Keratinocyte (primary cell): Measurements from ENCODE around the gene VWA3A. TPM values are rescaled to one million over a fixed set of nuclear protein-coding genes. Genes with fewer than 3 reads are reported as not detected.
A peak's percentile ranks its signal among the peaks of the same experiment; 100 is the strongest.

Source experiments
- DNase-seq: peaks from one replicate; pipeline ENCODE4 v3.0.0-alpha.2; 2011; ENCODE audit warnings: low read depth, missing footprints, low spot score
- FAIRE-seq: peaks from 2 replicates; lab custom pipeline; 2011; peaks lifted over from hg19 to GRCh38; lab: Jason Lieb, UNC
- H2AFZ ChIP-seq: 2 replicates; pipeline ENCODE4 v1.6.0; 2012; ENCODE audit warnings: low read length, control low read depth, inconsistent platforms; ENCODE audit not compliant: control insufficient read depth
- H3K27ac ChIP-seq: 2 replicates; pipeline ENCODE4 v1.5.1; 2011; ENCODE audit warnings: low read length; ENCODE audit not compliant: control insufficient read depth, insufficient read depth
- H3K27me3 ChIP-seq: 3 replicates; pipeline ENCODE4 v1.6.0; 2011; ENCODE audit warnings: low read length; ENCODE audit not compliant: control insufficient read depth, insufficient read depth; ENCODE audit errors: extremely low read depth
- H3K36me3 ChIP-seq, 2 experiments: 2 replicates in 1 of 2; 3 replicates in 1 of 2; pipeline ENCODE4 v1.5.1; 2011; ENCODE audit warnings: low read length in 2 of 2, mild to moderate bottlenecking in 1 of 2; ENCODE audit not compliant: control insufficient read depth in 2 of 2, insufficient read depth in 2 of 2; ENCODE audit errors: extremely low read depth in 1 of 2
- H3K4me1 ChIP-seq: 3 replicates; pipeline ENCODE4 v1.5.1; 2011; ENCODE audit warnings: low read length; ENCODE audit not compliant: control insufficient read depth, insufficient read depth; ENCODE audit errors: extremely low read depth
- H3K4me2 ChIP-seq: 3 replicates; pipeline ENCODE4 v1.6.0; 2011; ENCODE audit warnings: low read depth, low read length; ENCODE audit not compliant: control insufficient read depth, insufficient read depth; ENCODE audit errors: extremely low read depth
- H3K4me3 ChIP-seq, 3 experiments: fragments of 200-600 bp in 1 of 3; sonication (generic) in 1 of 3; 2 replicates in 2 of 3; 3 replicates in 1 of 3; pipeline ENCODE4 v1.5.1; 2011 to 2016; ENCODE audit warnings: low read length in 3 of 3, mild to moderate bottlenecking in 3 of 3, control low read depth in 2 of 3, inconsistent platforms in 1 of 3, low read depth in 1 of 3, mixed read lengths in 1 of 3, mixed run types in 1 of 3, moderate library complexity in 1 of 3; ENCODE audit not compliant: control insufficient read depth in 2 of 3, insufficient read depth in 2 of 3; ENCODE audit errors: extremely low read depth in 1 of 3
- H3K79me2 ChIP-seq: 2 replicates; pipeline ENCODE4 v1.6.0; 2012; ENCODE audit warnings: low read length; ENCODE audit not compliant: control insufficient read depth, insufficient read depth
- H3K9ac ChIP-seq: 3 replicates; pipeline ENCODE4 v1.6.0; 2011; ENCODE audit warnings: low read length; ENCODE audit not compliant: control insufficient read depth, insufficient read depth; ENCODE audit errors: extremely low read depth
- H3K9me1 ChIP-seq: 3 replicates; pipeline ENCODE4 v1.6.0; 2011; ENCODE audit warnings: low read length; ENCODE audit not compliant: control insufficient read depth, insufficient read depth; ENCODE audit errors: extremely low read depth
- H3K9me3 ChIP-seq: 2 replicates; pipeline ENCODE4 v1.5.1; 2012; ENCODE audit warnings: low read depth, low read length; ENCODE audit not compliant: control insufficient read depth
- H4K20me1 ChIP-seq: 3 replicates; pipeline ENCODE4 v1.6.0; 2011; ENCODE audit warnings: low read length; ENCODE audit not compliant: control insufficient read depth, insufficient read depth; ENCODE audit errors: extremely low read depth
- EZH2 ChIP-seq: IDR thresholded peaks from one replicate; pipeline ENCODE4 v1.6.1; 2012; ENCODE audit warnings: inconsistent platforms, mild to moderate bottlenecking, low read length, moderate library complexity
- dilution Hi-C: fragments of 300-500 bp; cut with MboI; formaldehyde crosslinking; loops from one replicate; pipeline ENCODE4 v1.7.0; 2020; ENCODE audit warnings: low sequenced_read_pairs; ENCODE audit not compliant: extremely low pct_ligation_motif_present
- polyA plus RNA-seq, 5 experiments: library from polyadenylated mRNA; depleted of rRNA in 3 of 5; stranded (reverse) in 3 of 5; stranded (forward) in 1 of 5; unstranded in 1 of 5; fragments of >200 nt; gene quantifications; 1 replicate in 1 of 5; 2 replicates in 3 of 5; 3 replicates in 1 of 5; pipeline versions ENCODE4 v1.2.1 to v1.2.3, GENCODE V29; 2011 to 2012; ENCODE audit warnings: missing spikeins in 2 of 5, low read depth in 1 of 5, low replicate concordance in 1 of 5
- TF ChIP-seq, protein P1 (sequence below), 3 experiments: IDR thresholded peaks in 1 of 3; conservative IDR thresholded peaks in 1 of 3; optimal IDR thresholded peaks in 1 of 3; 2 replicates in 2 of 3; 3 replicates in 1 of 3; pipeline versions ENCODE3 to v1.5.1; 2011; ENCODE audit warnings: low read length in 3 of 3, mild to moderate bottlenecking in 3 of 3, moderate library complexity in 2 of 3, control low read depth in 1 of 3, inconsistent platforms in 1 of 3; ENCODE audit not compliant: insufficient read depth in 2 of 3; ENCODE audit errors: extremely low read depth in 1 of 3

VWA3A gene
- polyA plus RNA-seq, 1 donor (not counting 4 experiments of a cell fraction or from before 2014, with no cell fraction given), result 0.05 TPM

DNA sequence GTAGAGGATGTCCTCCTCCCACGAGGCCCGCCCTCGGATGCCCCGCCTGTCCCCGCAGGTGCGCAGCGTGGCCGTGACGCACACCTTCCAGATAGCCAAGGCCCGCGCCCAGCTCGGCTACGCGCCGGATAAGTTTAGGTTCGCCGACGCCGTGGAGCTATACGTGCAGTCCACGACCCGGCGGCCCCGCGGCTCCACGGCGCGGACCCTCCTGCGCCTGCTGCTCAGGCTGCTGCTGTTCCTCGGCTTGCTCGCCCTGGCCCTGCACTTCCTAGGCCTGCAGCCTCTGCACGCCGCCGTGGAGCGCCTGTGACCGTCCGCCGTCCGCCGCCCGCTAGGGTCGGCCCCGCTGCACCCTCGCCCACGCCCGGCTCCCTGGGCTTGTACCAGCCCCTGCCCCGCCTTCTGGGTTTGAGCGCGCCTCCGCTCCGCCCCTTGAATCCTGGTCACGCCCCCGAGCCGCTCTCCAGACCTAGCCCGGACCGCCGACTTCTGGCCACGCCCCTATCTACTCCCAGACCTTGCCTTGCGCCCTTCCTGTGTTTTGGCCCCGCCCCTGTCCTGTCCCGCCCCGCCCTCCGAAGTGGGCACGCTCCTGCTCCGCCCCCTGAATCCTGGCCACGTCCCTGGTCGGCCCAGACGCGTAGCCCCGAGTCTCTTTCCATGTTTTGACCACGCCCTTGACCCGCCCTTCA is 97.9 kb downstream of the VWA3A start:
- peak overlapping the region; percentile 51 for H3K27ac ChIP-seq
- H4K20me1 ChIP-seq, result no peaks in the 10 kb centered on the region
- dilution Hi-C loops, result no loop called here
- TF ChIP-seq EZH2, result no peak
- TF ChIP-seq, protein P1, sequence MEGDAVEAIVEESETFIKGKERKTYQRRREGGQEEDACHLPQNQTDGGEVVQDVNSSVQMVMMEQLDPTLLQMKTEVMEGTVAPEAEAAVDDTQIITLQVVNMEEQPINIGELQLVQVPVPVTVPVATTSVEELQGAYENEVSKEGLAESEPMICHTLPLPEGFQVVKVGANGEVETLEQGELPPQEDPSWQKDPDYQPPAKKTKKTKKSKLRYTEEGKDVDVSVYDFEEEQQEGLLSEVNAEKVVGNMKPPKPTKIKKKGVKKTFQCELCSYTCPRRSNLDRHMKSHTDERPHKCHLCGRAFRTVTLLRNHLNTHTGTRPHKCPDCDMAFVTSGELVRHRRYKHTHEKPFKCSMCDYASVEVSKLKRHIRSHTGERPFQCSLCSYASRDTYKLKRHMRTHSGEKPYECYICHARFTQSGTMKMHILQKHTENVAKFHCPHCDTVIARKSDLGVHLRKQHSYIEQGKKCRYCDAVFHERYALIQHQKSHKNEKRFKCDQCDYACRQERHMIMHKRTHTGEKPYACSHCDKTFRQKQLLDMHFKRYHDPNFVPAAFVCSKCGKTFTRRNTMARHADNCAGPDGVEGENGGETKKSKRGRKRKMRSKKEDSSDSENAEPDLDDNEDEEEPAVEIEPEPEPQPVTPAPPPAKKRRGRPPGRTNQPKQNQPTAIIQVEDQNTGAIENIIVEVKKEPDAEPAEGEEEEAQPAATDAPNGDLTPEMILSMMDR (optimal IDR thresholded peaks at IDR 0.05 in 1 of 3, IDR thresholded peaks at IDR 0.05 in 1 of 3, conservative IDR thresholded peaks at IDR 0.05 in 1 of 3; ENCODE audit: extremely low read depth in 1 of 3, insufficient read depth in 2 of 3, low read length in 3 of 3), result no peak
- no peaks in the 10 kb centered on the region for H3K36me3 ChIP-seq
- no peaks in the 10 kb centered on the region for H3K9me1 ChIP-seq
- peak overlapping the region; percentile 70 for H3K4me2 ChIP-seq
- peak overlapping the region; percentile 61 to 81 (median 67) for H3K4me3 ChIP-seq
- DNase-seq (no peak), FAIRE-seq (no peak)
- H3K79me2 ChIP-seq, result no peaks in the 10 kb centered on the region
- peak overlapping the region; percentile 87 for H2AFZ ChIP-seq
- H3K9ac ChIP-seq, result peak overlapping the region; percentile 81
- no peaks in the 10 kb centered on the region for H3K9me3 ChIP-seq
- peaks cover 34% of the 10 kb centered on the region for H3K4me1 ChIP-seq
- no peaks in the 10 kb centered on the region for H3K27me3 ChIP-seq

DNA sequence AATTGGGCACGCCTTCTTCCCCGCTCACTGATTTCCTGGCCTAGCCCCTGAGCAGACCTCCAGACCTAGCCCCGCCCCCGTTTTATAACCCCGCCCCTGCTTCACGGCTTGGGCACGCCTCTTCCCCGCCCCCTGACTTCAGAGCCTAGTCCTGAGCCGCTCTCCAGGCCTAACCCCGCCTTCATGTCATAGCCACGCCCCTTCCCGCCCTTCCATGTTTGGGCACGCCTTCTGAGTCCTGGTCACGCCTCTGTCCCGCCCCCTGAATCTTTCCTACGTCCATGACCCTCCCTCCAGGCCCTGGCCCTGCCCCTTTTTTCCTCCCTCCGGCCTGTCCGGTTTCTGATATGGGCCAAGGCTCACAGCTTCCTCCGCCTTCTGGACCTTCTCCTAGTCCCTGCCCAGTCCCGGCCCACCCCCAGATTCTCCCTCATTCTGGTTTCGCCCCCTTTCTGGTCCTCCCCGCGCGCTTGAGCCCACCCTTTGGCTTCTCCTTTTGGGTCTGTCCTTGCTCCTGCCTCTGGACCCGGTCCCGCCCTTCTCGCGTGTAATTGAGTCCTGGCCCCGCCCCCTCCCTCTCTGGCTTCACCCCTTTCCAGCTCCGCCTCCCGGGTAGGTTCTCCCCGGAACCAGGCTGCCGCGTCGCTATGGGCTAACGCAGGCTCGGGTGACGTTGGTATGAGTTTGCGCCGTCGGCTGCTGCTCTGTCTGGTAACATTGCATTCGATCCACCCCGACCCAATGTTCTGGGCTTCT is 98.6 kb downstream of the VWA3A start:
- FAIRE-seq (peak; percentile 73), DNase-seq (peak; percentile 100)
- TF ChIP-seq, protein P1 (optimal IDR thresholded peaks at IDR 0.05 in 1 of 3, IDR thresholded peaks at IDR 0.05 in 1 of 3, conservative IDR thresholded peaks at IDR 0.05 in 1 of 3; ENCODE audit: extremely low read depth in 1 of 3, insufficient read depth in 2 of 3, low read length in 3 of 3), result no peak
- TF ChIP-seq EZH2, result no peak
- Histone ChIP-seq H3K9ac (peak overlapping the region; percentile 88), H3K36me3 (no peaks in the 10 kb centered on the region), H3K9me1 (no peaks in the 10 kb centered on the region), H3K27ac (peak overlapping the region; percentile 95), H4K20me1 (no peaks in the 10 kb centered on the region), H2AFZ (peak overlapping the region; percentile 91), H3K79me2 (no peaks in the 10 kb centered on the region), H3K9me3 (no peaks in the 10 kb centered on the region), H3K4me2 (peak overlapping the region; percentile 99), H3K27me3 (no peaks in the 10 kb centered on the region), H3K4me3 (peak overlapping the region; percentile 48 to 78 (median 74)), H3K4me1 (peaks cover 34% of the 10 kb centered on the region)
- dilution Hi-C loops, result no loop called here
